GF-D8 (cell line): ENCODE measurements around the gene IGSF21.

ENCODE experiments used
- DNase-seq: peaks from one replicate; lab custom pipeline; 2025; lab: John Stamatoyannopoulos, UW

Gene IGSF21

DNA sequence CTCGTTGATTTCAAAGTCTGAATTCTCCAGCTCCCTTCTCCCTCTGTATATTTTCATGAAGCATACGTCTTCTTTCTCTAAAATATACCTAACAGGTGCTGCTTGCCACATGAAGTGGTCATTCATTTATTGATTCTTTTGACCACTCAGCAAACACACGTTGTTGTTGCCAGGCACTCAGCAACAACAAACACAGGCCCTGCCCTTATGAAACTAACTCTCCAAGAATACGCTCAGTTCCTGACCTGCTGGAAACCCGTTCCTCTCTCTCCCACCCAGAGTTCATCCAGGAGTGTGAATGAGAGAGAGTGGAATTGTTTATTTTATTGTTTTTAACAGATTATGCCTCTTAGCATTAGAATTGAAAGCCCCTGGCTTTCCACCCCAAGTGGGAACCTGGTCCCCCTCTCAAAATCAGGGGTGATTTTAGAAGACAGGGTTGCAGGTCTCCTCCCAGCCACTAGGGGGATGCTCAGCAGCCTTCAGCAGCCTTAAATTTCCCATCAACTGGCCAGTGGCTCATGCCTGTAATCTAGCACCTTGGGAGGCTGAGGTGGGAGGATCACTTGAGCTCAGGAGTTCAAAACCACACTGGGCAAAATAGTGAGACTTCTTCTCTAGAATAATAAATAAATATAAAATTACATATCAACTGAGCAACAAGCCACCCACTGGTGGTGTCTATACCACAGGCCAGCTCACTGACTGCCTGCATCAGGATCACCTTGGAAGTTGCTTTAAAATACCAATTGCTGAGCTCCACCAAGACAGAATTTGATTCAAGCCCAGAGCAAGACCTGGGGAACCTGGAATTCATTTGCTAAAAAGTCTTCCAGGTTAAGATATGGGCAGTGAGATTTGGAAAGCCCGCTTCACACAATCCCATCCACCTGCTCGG, 192.1 kb downstream of the IGSF21 start:
- DNase-seq = no peak

DNA sequence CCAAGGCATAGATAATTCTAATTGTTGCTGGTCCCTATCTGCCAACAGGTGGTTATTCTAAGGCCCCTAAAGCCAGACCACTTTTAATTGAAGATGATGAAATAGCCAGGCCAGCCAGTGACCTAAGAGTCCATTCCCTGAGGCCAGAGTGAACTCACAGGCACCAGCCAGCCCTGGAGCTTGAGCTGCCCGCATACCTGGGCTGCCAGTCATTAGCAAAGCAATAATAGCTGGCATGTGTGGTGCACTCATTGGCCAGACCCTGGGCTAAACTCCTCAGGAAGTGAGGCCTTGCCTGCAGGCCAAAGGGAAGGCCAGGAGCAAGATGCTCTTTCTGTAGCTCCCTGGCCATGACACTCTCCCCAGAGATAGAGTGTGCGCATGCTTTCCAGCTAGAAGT, 192.8 kb downstream of the IGSF21 start:
- no peak for DNase-seq

DNA sequence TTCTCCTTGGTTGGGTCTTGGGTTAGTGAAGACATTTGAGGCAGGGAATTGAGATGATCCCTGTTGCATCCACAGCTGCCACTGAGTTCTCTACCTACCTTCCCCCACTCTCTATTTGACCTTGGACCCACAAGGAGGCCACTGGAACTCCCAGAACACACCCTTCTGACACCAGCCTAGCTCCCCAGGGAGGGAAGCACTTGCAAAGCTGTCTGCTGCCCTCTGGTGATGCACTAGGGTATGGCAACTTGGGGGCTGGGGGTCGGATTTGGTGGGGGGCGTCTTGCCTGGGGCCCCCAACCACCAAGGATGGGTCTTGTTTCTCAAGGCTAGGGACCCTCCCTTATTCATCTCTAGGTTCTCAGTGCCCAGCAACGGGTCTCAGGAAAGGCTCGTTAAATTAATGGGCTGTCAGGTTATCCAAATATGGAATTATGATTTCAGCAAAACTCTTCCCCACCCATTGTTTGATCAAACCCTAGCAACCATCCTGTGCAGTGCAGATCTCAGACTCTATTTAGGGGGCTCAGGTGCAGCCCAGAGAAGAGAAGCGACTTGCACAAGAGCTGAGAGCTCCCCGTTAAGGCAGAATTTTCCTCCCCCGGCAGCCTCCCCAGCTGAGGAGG, 195.3 kb downstream of the IGSF21 start:
- DNase-seq = no peak

DNA sequence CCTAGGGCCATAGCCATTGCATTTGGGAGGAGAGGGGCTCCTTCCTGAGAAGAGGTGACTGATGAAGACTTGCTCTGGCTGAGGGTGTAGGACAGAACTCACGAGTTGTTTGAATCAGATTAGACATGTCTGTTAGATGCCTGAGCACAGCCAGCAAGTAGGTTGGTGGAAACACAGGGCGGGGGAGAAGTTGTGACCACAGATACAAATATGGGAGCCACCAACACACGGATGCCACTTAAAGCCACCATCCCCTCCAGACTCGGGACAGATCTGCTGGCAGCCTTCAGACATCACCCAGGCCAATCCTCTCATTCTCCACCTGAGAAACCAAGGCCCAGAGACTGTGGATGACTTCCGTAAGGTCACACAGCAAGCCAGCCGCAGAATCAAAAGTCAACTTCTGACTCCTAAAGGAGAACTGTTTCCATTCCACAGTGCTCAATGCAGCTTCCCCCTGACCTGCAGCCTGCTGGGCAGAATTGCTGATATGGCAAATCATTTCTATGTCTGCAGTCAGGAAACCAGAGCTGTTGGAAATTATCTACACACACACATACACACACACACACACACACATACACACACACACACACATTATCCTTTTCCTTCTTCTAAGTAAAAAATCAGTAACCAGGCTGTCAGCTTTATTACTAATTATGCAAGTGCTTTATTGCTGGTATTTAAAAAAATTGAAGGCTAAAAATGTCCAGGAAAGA, 196.7 kb downstream of the IGSF21 start:
- DNase-seq = no peak

DNA sequence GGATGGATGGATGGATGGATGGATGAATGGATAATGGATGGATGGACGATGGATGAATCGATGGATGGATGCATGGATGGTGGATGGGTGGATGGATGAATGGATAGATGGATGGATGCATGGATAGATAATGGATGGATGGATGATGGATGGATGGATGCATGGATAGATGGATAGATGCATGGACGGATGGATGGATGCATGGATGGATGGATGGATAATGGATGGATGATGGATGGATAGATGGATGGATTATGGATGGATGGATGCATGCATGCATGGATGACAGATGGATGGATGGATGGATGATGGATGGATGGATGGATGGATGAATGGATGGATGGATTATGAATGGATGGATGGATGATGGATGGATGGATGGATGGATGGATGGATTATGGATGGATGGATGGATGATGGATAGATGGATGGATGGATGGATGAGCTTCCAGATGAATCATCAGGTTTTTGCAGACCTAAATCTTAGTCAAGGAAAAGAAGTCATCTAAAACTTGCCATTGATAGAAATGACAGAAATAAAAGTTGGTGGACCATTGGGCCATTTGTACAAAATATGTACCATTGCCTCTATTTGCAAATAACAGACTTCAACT, 197.7 kb downstream of the IGSF21 start:
- DNase-seq = no peak

DNA sequence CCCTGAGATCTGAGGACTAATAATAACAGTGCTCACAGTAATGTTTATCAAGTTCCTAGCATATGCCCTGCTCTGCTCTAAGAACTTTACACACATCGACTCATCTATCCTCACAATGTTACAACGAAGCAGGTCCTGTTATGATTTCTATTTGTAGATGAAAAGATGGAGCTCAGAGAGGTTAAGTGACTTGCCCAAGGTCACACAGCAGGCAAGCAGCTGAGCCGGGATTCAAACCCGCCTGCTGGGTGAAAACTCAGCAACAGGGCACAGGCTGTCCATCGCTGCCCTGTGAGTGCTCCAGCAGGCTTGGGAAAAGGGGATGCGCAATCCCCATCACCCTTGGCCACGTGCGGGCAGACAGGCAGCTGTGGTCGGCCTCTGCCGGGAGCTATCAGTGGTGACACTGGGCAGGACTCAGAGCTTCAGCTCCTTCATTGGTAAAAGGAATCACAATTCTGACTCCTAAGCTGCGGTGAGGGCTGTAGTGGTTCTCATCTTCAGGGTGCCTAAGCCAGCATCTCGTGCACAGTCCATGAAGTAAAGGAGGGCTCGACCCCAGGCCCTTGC, 199.8 kb downstream of the IGSF21 start:
- no peak for DNase-seq

DNA sequence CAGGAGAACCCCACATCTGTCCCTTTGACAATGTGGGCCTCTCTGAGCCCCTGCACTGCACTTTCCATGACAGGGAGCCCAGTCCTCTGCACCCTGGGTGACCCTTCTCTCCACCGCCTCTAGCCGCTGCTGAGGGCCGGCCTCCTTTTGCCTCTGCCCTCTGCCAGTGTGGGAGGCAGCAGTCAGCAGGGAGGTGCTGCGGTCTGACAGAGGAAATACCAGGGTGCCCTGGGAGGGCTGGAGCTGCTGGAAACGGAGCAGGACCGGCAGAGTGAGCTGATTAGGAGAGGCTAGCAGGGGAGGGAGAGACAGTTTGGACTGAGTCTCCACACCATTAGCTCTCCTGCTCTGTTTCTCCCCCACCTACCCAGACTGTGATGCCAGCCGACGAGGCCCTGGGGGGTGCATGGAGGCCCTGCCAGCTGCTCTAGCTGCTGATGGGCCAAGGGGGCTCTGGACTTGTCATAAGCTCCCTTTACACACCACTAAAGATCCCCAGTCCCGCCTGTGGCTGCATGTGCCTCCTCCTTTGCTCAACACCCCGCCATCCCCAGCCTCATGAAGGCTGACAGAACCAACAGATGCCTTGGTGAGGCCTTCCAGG, 202.1 kb downstream of the IGSF21 start:
- DNase-seq = no peak

DNA sequence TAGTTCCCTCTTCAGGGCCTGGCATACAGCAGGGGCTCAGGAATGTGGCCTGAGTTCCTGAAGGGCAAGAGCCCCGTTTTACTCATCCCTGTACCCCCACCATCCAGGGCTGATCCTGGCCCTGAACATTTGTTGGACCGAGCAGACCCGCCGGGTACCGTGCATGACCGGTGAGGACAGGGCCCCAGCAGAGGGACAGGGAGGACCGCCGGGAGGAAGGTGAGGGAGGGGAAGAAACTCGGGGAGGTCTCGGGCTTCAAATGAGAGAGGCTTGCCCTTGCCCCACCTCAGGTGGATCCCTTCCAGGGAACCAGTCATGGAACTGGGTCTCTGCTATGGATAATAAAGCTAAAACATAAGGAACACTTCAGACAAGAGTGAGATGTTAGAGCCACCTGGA, 205.4 kb downstream of the IGSF21 start:
- no peak for DNase-seq

DNA sequence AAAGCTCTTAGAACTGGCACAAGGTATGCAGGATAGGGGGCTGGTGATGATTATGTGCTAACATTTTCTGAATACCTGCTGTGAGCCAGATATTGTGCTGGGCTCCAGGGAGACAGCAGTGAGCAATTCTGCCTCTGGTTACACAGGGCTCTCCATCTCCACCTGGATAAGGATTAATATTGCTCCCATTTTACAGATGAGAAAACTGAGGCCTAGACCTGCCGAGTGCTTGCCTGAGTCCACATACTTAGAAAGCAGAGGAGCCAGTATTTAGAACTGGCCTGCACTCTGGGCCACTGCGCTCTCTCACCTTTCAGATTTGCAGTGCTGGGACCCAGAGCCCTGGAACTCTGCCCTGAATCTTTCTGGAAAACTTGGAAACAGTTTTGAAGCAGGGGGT, 205.9 kb downstream of the IGSF21 start:
- DNase-seq = no peak

DNA sequence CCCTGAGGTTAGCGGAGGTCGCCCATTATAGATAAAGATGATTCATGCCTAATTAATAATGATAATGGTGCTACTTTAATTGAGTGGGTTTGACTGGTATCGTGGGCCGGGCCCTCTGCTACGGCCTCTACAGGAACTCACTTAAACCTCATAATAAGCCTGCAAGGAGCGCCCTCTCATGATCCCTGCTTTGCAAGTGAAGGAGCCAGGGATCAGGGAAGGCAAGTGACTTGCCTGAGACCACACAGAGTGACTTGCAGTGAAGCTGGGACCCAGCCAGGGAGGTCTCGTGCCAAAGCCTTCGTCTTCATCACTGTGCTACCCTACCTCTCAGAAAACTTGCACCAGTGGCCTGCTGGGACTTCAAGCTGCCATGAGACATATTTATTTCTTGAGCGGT, 206.8 kb downstream of the IGSF21 start:
- no peak for DNase-seq

DNA sequence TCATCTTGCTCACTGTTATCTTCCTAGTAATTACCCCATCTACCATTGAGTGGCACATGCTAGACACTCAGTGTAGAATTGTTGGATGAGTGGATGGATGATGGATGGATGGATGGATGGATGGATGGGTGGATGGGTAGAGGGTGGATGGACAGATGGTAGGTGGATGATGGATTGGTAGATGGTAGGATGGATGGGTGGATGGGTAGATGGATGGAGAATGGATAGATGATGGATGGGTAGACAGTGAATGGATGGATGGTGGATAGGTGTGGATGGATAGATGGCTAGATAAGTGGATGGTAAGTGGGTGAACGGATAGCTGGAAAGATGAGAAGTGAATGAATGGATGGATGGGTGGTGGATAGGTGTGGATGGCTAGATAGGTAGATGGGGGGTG, 207.9 kb downstream of the IGSF21 start:
- DNase-seq = no peak

DNA sequence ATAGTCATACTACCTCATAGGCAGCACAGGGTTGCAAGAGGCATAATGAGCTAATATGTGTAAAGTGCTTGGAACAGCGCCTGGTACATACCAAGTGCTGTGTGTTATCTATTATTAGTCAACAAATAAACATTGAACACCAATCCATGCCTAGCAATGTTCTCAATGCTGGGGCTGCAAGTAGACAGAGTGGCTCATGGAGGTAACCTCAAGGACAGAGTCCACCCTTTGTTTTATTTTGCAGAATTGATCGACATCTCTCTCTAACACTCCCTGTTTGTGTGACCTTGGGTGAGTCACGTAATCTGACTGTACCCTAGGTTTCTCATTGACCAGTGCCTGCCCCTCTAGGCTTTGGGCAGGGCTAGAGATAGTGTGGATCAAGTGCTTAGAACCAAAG, 209.2 kb downstream of the IGSF21 start:
- no peak for DNase-seq

DNA sequence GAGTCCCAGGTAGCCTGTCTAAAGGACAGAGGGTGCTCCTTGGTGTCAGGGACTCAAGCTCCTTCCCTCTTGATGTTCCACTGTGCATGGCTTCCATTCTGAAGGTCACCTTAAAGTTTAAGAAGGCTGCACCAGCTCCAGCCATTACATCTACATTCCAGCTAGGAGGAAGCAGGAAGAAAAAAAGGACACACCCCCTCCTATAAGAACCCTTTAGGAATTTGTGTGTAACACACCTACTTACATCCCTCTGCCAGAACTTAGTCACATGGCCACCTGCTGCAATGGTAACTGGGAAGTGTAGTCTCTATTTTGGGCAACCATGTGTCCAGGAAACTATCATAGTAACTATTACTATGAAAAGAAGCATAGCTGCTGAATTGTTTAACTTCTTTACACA, 211.5 kb downstream of the IGSF21 start:
- no peak for DNase-seq

DNA sequence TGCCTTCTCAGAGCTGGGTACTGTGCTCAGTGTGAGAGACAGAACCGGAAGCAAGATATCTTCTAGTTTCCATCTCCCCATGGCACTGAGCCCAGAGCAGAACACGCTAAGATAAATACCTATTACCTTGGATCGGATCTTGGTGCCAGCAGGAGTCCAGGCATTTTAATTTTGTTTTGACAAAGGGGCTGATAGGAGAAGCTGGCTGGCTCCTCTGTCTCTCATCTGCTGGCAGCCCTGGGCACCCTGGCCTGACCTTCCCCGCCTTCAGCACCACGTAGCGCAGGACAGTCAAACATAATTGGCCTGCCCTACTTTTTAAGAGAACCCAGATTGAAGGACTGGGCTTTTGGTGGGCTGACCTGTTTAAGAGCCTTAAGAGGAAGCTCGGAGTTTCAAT, 212.5 kb downstream of the IGSF21 start:
- no peak for DNase-seq

DNA sequence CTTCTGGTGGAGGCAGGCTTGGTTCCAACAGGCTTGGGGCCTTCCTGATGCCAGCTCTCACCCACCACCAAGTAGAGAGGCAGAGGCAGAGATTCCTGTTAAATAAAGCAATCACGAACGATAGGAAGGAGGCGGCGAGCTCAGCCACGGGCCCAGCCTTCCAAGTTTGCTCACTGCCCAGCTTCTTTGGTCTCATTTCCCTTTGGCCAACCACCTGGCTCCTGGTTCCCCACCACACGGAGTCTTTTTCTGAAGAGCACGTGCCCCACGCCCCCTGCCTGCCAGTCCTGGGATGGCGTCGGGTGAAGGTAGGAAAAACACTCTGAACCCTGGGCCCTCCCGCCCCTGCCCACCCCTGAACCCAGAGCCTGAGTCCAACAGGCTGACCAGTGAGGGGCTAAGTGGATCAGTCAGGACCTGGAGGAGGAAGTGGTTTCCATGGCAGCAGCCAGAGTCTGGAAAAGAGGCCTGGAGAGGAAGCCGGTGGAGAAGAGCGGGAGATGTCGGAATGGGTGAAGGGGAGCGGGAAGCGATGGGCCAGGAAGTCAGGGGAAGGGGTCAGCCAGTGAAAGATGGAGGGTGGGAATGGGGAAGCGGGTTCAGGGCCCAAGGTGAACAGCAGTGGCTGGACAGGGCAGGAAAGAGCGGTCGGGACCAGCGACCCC, 214.9 kb downstream of the IGSF21 start:
- DNase-seq = no peak

DNA sequence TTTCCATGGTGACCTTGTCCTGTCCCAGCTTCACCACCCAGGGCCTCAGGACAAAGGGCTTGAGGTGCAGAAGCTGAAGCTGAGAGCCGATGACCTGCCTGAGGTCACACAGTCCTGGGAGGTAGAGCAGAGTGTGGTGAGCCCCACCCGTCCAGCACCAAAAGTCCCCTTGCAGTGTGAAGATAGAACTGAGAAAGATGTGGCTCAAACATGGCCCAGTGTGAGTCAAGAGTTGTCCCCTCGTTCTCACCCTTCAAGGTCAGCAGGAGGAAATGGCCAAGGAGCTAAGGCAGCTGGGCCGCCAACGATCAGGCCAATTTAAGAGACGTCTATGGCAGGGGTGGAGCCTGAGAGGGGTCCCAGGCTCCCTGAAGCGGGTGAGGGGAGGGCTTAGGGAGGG, 215.7 kb downstream of the IGSF21 start:
- no peak for DNase-seq

DNA sequence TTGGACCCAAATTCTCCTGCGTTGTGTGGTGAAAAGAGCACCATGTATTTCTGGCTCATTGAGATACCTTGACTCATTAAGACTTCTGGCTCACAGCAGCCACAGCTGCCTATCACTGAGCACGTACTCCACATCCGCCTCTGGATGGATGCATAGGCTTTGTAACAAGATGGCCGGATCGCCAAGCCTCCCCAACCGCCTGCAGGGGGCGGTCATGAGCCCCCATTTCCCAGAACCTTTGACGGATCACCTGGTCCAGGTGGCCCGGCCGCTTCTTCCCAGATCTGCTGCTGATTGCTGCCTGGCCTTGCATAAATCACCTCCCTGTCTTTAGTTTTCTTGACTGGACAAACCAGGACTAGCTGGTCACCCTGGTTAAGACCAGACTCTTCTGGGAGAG, 216.6 kb downstream of the IGSF21 start:
- DNase-seq = no peak

DNA sequence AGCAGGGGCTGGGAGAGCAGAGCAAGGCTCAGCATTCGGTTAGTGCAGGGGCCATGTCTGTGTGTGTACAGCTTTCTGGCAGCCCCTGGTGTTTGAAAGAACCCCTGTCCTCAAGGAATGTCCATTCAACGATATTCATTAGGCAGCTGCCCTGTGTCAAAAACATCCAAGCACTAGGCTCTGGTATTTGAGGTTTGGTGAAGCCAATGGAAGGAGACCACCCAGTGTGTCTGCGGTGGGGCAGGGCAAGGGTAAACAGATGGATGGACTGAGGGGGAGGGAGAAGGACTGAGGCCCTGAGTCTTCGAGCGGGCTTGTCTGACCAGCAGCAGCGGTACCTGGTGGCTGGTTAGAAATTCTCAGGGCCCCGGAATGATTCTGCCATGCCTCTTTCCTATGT, 217.5 kb downstream of the IGSF21 start:
- DNase-seq = no peak

DNA sequence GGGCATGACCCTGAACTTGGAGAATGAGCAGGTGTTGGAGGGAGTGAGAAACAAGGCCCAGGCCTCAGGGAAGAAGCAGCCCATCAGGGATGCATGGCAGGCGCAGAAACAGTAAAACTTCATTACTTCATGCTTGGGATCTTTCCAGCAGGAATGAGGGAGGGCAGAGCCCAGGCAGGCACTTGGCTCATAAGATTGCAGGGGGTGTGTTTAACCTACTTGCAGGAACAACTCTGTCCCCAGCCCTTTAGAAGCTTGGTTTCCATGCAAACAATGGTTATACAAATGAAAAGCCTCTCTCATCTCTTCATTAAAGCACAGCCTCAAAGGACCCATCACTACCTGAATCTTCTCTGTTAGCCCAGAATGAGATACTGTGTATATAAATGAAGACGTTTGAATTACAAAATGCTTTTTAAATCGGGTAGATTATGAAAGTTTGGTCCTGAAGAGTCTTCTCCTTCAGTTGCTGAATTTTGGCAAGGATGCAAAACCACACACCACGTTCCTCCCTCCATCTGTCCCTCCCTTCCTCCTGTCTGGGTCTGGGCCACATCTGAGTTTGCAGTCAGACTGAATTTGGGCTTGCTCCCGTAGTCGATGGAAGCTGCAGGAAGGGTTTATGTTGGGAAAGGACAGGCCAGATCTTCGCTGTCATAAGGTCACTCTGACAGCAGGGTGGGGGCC, 218.8 kb downstream of the IGSF21 start:
- DNase-seq = no peak

DNA sequence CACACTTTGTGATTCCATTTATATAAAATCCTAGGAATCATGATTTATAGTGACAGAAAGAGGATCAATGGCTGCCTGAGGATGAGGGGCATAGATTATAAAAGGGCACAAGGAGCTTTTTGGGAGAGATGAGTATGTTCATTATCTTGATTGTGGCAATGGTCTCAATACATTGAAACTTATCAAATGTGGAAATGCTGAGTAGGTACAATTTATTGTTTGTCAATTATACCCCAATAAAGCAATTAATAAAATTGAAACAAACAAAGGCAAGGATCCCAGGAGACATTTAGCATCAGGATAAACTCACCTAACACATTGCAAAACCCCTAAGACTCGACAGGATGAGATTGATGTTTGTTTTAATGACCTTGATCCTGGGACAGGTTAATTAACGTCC, 220.1 kb downstream of the IGSF21 start:
- no peak for DNase-seq

DNA sequence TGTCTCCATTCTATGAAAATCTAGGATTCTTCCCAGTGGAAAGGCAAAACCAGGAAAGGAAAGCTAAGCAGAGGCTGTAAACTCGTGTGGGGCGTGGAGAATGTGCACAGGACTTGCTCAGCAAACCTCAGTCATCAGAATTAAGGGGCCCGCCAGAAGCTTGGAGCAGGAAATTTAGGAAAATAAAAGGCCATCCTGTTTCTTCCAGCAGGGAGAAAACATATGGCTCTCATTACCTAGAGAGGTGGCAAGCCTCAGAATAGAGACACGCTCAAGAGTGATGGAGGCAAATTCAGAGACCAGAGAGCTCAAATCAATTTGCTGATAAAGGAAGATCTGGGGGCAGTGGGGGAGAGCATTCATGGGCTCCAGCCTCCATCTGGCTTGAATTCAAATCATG, 221.2 kb downstream of the IGSF21 start:
- no peak for DNase-seq
